ENCODE measurements around the gene NUB1.
"Not testable (repeated sequence)": the region's sequence is repeated elsewhere in the genome, so short reads cannot be mapped to it uniquely, and the experiment has no call there.

Gene NUB1

GRCh38 chr7:151341357-151342101 is at the start of gene NUB1:
Gene NUB1 (plus strand): TSS chr7:151341812. CDS start chr7:151345350, 3,538 bp downstream.
- peak; percentile 91 to 93 for DNase-seq

GRCh38 chr7:151292850-151293249 is 48.8 kb upstream of the NUB1 start:
- no peak for DNase-seq

- no peak for DNase-seq
Observed at GRCh38 chr7:151296202-151296992, 45.2 kb upstream of the NUB1 start.

- no peak for DNase-seq
Observed at GRCh38 chr7:151298765-151299164, 42.8 kb upstream of the NUB1 start.

GRCh38 chr7:151299530-151299929 is 42.1 kb upstream of the NUB1 start:
- DNase-seq = no peak

- no peak for DNase-seq
Observed at GRCh38 chr7:151299940-151300645, 41.5 kb upstream of the NUB1 start.

- no peak for DNase-seq
Observed at GRCh38 chr7:151301471-151302462, 39.8 kb upstream of the NUB1 start.

GRCh38 chr7:151304251-151304650 is 37.4 kb upstream of the NUB1 start:
- DNase-seq = not testable (repeated sequence)

- no peak for DNase-seq
Observed at GRCh38 chr7:151304856-151305255, 36.8 kb upstream of the NUB1 start.

GRCh38 chr7:151306374-151306773 is 35.2 kb upstream of the NUB1 start:
- no peak for DNase-seq

GRCh38 chr7:151306860-151307259 is 34.8 kb upstream of the NUB1 start:
- no peak for DNase-seq

- DNase-seq = no peak
Observed at GRCh38 chr7:151307536-151307935, 34.1 kb upstream of the NUB1 start.

- no peak for DNase-seq
Observed at GRCh38 chr7:151308256-151308655, 33.4 kb upstream of the NUB1 start.

- no peak for DNase-seq
Observed at GRCh38 chr7:151308791-151309190, 32.8 kb upstream of the NUB1 start.

- no peak for DNase-seq
Observed at GRCh38 chr7:151309311-151309710, 32.3 kb upstream of the NUB1 start.

GRCh38 chr7:151310578-151310977 is 31.0 kb upstream of the NUB1 start:
- no peak for DNase-seq

GRCh38 chr7:151311294-151311864 is 30.2 kb upstream of the NUB1 start:
- no peak for DNase-seq

GRCh38 chr7:151312356-151312755 is 29.3 kb upstream of the NUB1 start:
- no peak for DNase-seq

- peak; percentile 18 to 23 for DNase-seq
Observed at GRCh38 chr7:151312831-151313809, 28.5 kb upstream of the NUB1 start.

GRCh38 chr7:151313857-151314256 is 27.8 kb upstream of the NUB1 start:
- no peak for DNase-seq

- no peak for DNase-seq
Observed at GRCh38 chr7:151314401-151314800, 27.2 kb upstream of the NUB1 start.
